H1 (cell line): ENCODE results near the gene MMAB. TPM values are rescaled to one million over a fixed set of nuclear protein-coding genes. Genes with fewer than 3 reads are reported as not detected.

Source experiments
- CREB1 ChIP-seq: IDR thresholded peaks from 2 replicates; pipeline ENCODE4 v1.6.1; 2012; ENCODE audit warnings: inconsistent platforms
- SIN3A ChIP-seq, 2 experiments: IDR thresholded peaks in 1 of 2; conservative IDR thresholded peaks in 1 of 2; 2 replicates each; pipeline ENCODE4 v1.6.1; 2011 to 2012; ENCODE audit warnings: low read length in 2 of 2, improper control_type of control experiment in 1 of 2, low read depth in 1 of 2, mild to moderate bottlenecking in 1 of 2
- polyA plus RNA-seq, 7 experiments: library from polyadenylated mRNA; depleted of rRNA in 3 of 7; stranded (reverse) in 5 of 7; unstranded in 2 of 7; fragments of >200 nt in 5 of 7; fragments of 200-250 nt in 2 of 7; gene quantifications; 1 replicate in 5 of 7; 2 replicates in 1 of 7; 4 replicates in 1 of 7; pipeline versions ENCODE4 v1.2.1 to v1.2.3, GENCODE V29; 2011 to 2013; ENCODE audit warnings: missing spikeins in 2 of 7, mixed read lengths in 2 of 7
- total RNA-seq: library from RNA; stranded (reverse); fragmentation: NEBNext Ultra II Directional; extraction: Animal tissue kit (Norgen Biotek cat#: 25700); gene quantifications from 2 replicates; pipeline ENCODE4 v1.2.1, GENCODE V29; 2021
- TF ChIP-seq, protein P1 (sequence below), 3 experiments: IDR thresholded peaks; 1 replicate in 2 of 3; 2 replicates in 1 of 3; pipeline versions ENCODE4 v1.5.1 to v1.6.1; 2011; ENCODE audit warnings: low read length in 3 of 3, mild to moderate bottlenecking in 3 of 3, inconsistent platforms in 2 of 3, low read depth in 1 of 3, moderate library complexity in 1 of 3; ENCODE audit not compliant: insufficient read depth in 1 of 3; ENCODE audit errors: control extremely low read depth in 1 of 3
- TF ChIP-seq, protein P2 (sequence below): IDR thresholded peaks from 2 replicates; pipeline ENCODE4 v1.6.1; 2012; ENCODE audit warnings: low read length, inconsistent platforms
- TF ChIP-seq, protein P3 (sequence below): IDR thresholded peaks from 2 replicates; pipeline ENCODE4 v1.6.1; 2012; ENCODE audit warnings: inconsistent platforms

Gene MMAB
- total and polyA plus RNA-seq, 2 of the 8 experiments (the other 6 are each of a cell fraction or from before 2014, with no cell fraction given): 12.9 to 18.5 TPM

DNA sequence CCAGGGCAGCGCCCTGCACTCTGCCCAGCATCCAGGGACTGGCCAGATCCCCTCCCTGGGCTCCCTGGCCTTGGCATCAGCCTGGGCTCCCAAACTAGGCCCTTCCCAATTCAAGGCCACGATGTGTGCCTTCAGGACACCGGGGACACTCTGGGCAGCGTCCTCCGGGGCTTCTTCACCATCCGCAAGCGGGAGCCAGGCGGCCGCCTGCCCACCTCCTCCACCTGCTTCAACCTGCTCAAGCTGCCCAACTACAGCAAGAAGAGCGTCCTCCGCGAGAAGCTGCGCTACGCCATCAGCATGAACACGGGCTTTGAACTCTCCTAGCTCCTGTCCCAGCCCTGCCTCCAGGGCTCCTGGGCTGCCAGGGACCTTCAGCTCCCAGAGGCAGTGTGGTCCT is 38.8 kb downstream of the MMAB start (continued):
- TF ChIP-seq SIN3A (conservative IDR thresholded peaks at IDR 0.05 in 1 of 2, IDR thresholded peaks at IDR 0.05 in 1 of 2; ENCODE audit: low read depth in 1 of 2, low read length in 2 of 2) (no peak), CREB1 (no peak)
- TF ChIP-seq, protein P1, sequence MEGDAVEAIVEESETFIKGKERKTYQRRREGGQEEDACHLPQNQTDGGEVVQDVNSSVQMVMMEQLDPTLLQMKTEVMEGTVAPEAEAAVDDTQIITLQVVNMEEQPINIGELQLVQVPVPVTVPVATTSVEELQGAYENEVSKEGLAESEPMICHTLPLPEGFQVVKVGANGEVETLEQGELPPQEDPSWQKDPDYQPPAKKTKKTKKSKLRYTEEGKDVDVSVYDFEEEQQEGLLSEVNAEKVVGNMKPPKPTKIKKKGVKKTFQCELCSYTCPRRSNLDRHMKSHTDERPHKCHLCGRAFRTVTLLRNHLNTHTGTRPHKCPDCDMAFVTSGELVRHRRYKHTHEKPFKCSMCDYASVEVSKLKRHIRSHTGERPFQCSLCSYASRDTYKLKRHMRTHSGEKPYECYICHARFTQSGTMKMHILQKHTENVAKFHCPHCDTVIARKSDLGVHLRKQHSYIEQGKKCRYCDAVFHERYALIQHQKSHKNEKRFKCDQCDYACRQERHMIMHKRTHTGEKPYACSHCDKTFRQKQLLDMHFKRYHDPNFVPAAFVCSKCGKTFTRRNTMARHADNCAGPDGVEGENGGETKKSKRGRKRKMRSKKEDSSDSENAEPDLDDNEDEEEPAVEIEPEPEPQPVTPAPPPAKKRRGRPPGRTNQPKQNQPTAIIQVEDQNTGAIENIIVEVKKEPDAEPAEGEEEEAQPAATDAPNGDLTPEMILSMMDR (IDR thresholded peaks at IDR 0.05; ENCODE audit: control extremely low read depth in 1 of 3, insufficient read depth in 1 of 3, low read depth in 1 of 3, low read length in 3 of 3): no peak
- TF ChIP-seq, protein P2, sequence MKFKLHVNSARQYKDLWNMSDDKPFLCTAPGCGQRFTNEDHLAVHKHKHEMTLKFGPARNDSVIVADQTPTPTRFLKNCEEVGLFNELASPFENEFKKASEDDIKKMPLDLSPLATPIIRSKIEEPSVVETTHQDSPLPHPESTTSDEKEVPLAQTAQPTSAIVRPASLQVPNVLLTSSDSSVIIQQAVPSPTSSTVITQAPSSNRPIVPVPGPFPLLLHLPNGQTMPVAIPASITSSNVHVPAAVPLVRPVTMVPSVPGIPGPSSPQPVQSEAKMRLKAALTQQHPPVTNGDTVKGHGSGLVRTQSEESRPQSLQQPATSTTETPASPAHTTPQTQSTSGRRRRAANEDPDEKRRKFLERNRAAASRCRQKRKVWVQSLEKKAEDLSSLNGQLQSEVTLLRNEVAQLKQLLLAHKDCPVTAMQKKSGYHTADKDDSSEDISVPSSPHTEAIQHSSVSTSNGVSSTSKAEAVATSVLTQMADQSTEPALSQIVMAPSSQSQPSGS: no peak
- TF ChIP-seq, protein P3, sequence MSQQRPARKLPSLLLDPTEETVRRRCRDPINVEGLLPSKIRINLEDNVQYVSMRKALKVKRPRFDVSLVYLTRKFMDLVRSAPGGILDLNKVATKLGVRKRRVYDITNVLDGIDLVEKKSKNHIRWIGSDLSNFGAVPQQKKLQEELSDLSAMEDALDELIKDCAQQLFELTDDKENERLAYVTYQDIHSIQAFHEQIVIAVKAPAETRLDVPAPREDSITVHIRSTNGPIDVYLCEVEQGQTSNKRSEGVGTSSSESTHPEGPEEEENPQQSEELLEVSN: no peak
- TF ChIP-seq, all 59 proteins: peak for 0
